IPS DF 6.9 (cell line): ENCODE measurements around the gene IQGAP1.
"Not testable (repeated sequence)": the region's sequence is repeated elsewhere in the genome, so short reads cannot be mapped to it uniquely, and the experiment has no call there.

Source experiments
- DNase-seq: peaks from one replicate; pipeline ENCODE4 v3.0.0-alpha.2; 2013; ENCODE audit warnings: low read depth, low spot score
- H3K27ac ChIP-seq: one replicate; pipeline ENCODE4 v1.5.1; 2013; ENCODE audit warnings: low read length, control low read depth
- H3K27me3 ChIP-seq: 2 replicates; pipeline ENCODE4 v1.6.1; 2013; ENCODE audit warnings: mild to moderate bottlenecking, low read length; ENCODE audit not compliant: control insufficient read depth, insufficient read depth
- H3K36me3 ChIP-seq: 2 replicates; pipeline ENCODE4 v1.6.1; 2013; ENCODE audit warnings: low read length; ENCODE audit not compliant: control insufficient read depth, insufficient read depth
- H3K4me1 ChIP-seq: 2 replicates; pipeline ENCODE4 v1.6.1; 2013; ENCODE audit warnings: low read length; ENCODE audit not compliant: control insufficient read depth, insufficient read depth
- H3K4me3 ChIP-seq: 2 replicates; pipeline ENCODE4 v1.5.1; 2013; ENCODE audit warnings: mild to moderate bottlenecking, low read length
- H3K9me3 ChIP-seq: 2 replicates; pipeline ENCODE4 v1.6.1; 2013; ENCODE audit warnings: low read length, inconsistent platforms; ENCODE audit not compliant: control insufficient read depth, insufficient read depth
- WGBS: extraction: QIAGEN DNeasy Blood & Tissue Kit; methylation state at CpG from one replicate; pipeline ENCODE4 v1.1.7; 2013; ENCODE audit warnings: mixed read lengths, missing lambda C conversion rate; ENCODE audit not compliant: insufficient read length, insufficient coverage; 5-methylcytosine and 5-hydroxymethylcytosine counted together

IQGAP1 gene

GRCh38 chr15:90387534-90388461, at the start of gene IQGAP1:
Gene IQGAP1 (plus strand): TSS chr15:90388242. CDS start chr15:90388342, 100 bp downstream.
- no CpG with 5 or more reads among the region's 62 CpGs for WGBS

GRCh38 chr15:90338532-90338931, 49.5 kb upstream of the IQGAP1 start:
- no peak overlapping the region for H3K27ac ChIP-seq
- WGBS = no CpG with 5 or more reads among the region's 1 CpG
- no peaks in the 10 kb centered on the region for H3K9me3 ChIP-seq
- H3K36me3 ChIP-seq = no peaks in the 10 kb centered on the region
- H3K4me1 ChIP-seq = peaks cover 2% of the 10 kb centered on the region; the same call in 1 of the 2 replicates
- no peaks in the 10 kb centered on the region for H3K27me3 ChIP-seq
- DNase-seq = no peak
- H3K4me3 ChIP-seq = no peak overlapping the region

More at GRCh38 chr15:90387534-90388461, at the start of gene IQGAP1:
- Histone ChIP-seq H3K4me3 (peak within 1 kb of the TSS; percentile 81), H3K27ac (no peak within 1 kb of the TSS), H3K4me1 (peaks cover 3% of the 10 kb centered on the region; the same call in 1 of the 2 replicates), H3K36me3 (no peaks in the 10 kb centered on the region), H3K9me3 (no peaks in the 10 kb centered on the region), H3K27me3 (no peaks in the 10 kb centered on the region)
- DNase-seq = peak; percentile 87

DNA sequence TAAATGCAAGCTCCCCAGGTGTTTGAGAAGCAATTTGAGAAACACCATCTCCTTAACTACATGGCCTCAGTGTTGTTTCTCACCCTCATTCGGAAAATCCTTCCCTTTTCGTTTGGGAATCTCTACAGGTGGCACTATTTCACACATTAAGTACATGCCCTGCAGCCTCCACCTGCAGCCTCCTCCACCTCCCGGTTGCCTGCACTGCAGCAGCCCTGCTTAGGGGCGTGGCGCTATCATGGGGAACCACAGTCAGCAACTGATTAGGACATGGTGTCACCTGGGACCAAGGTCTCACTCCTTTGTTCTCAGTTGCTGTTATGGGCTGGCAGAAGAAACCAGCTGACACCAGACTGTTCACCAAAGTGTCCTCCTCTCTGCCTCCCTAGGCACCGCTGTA, 47.7 kb upstream of the IQGAP1 start:
- Histone ChIP-seq H3K9me3 (no peaks in the 10 kb centered on the region), H3K4me3 (no peak overlapping the region), H3K36me3 (no peaks in the 10 kb centered on the region), H3K27me3 (no peaks in the 10 kb centered on the region), H3K4me1 (peaks cover 2% of the 10 kb centered on the region; the same call in 1 of the 2 replicates), H3K27ac (no peak overlapping the region)
- no CpG with 5 or more reads among the region's 6 CpGs for WGBS
- DNase-seq = no peak

- no peaks in the 10 kb centered on the region for H3K27me3 ChIP-seq
- H3K9me3 ChIP-seq = no peaks in the 10 kb centered on the region
- H3K4me3 ChIP-seq = no peak overlapping the region
- H3K27ac ChIP-seq = no peak overlapping the region
- peaks cover 2% of the 10 kb centered on the region; the same call in 1 of the 2 replicates for H3K4me1 ChIP-seq
- no peak for DNase-seq
- no peaks in the 10 kb centered on the region for H3K36me3 ChIP-seq
- no CpG with 5 or more reads among the region's 5 CpGs for WGBS
Measured at GRCh38 chr15:90343302-90343790, 44.7 kb upstream of the IQGAP1 start.

- Histone ChIP-seq H3K27me3 (no peaks in the 10 kb centered on the region), H3K36me3 (no peaks in the 10 kb centered on the region), H3K9me3 (no peaks in the 10 kb centered on the region), H3K4me3 (no peak overlapping the region), H3K4me1 (peaks cover 2% of the 10 kb centered on the region; the same call in 1 of the 2 replicates), H3K27ac (no peak overlapping the region)
- DNase-seq = no peak
- no CpG with 5 or more reads among the region's 1 CpG for WGBS
Measured at GRCh38 chr15:90344662-90345061, 43.4 kb upstream of the IQGAP1 start.

GRCh38 chr15:90345857-90346256, 42.2 kb upstream of the IQGAP1 start:
- no peaks in the 10 kb centered on the region for H3K9me3 ChIP-seq
- no peaks in the 10 kb centered on the region for H3K36me3 ChIP-seq
- no peaks in the 10 kb centered on the region for H3K27me3 ChIP-seq
- WGBS = no CpG with 5 or more reads among the region's 2 CpGs
- no peak for DNase-seq
- H3K4me3 ChIP-seq = no peak overlapping the region
- H3K27ac ChIP-seq = no peak overlapping the region
- no peaks in the 10 kb centered on the region for H3K4me1 ChIP-seq

DNA sequence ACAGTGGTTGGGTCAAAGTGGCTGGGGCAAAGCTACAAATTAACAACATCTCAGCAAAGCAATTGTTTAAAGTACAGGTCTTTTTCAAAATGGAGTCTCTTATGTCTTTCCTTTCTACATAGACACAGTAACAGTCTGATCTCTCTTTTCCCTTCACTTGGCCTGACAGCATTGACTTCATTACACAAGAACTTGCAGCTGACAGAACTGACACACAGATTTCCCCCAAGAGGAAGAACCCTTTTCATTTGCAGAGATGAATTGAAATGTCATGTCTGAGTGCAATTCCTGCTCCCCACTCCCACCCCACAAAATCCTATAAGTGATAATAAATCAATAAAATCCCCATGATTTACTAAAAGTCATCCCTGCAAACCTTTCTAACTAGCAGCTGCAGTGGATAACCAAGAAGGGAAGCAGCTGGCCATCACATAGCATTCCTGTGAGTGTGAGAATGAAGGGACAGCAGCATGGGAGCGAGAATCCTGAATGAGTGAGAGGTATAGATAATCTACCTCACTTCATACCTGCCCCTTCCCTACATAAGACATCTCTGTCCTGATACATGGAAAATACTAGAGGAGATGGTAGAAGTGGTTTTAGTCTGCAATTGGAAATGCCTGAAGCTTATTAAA, 40.5 kb upstream of the IQGAP1 start:
- H3K9me3 ChIP-seq, H3K4me1 ChIP-seq, DNase-seq, H3K27ac ChIP-seq, H3K27me3 ChIP-seq, H3K4me3 ChIP-seq, H3K36me3 ChIP-seq: not testable (repeated sequence)
- WGBS = no CpG with 5 or more reads among the region's 1 CpG

DNA sequence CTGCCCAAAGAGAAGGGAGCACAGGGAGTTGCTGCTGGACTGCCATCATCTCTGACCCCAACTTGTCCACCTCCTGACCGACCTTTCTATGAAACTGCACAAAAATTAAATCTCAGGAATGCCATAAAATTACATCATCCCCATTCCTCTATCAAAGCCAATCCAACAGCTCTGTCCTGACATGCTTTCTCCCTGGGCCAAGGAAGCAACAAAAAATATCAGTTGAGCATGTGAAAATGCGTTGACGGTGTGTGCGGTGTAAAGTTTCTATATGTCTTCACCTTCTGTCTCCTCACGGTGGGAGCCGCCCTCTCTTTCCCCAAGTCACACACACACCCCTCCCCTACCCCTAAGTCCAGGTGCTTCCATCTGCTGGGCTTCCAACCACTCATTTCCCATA, 39.6 kb upstream of the IQGAP1 start:
- Histone ChIP-seq H3K36me3 (no peaks in the 10 kb centered on the region), H3K9me3 (no peaks in the 10 kb centered on the region), H3K4me3 (no peak overlapping the region), H3K27ac (no peak overlapping the region), H3K4me1 (no peaks in the 10 kb centered on the region), H3K27me3 (no peaks in the 10 kb centered on the region)
- no peak for DNase-seq
- no CpG with 5 or more reads among the region's 6 CpGs for WGBS

DNA sequence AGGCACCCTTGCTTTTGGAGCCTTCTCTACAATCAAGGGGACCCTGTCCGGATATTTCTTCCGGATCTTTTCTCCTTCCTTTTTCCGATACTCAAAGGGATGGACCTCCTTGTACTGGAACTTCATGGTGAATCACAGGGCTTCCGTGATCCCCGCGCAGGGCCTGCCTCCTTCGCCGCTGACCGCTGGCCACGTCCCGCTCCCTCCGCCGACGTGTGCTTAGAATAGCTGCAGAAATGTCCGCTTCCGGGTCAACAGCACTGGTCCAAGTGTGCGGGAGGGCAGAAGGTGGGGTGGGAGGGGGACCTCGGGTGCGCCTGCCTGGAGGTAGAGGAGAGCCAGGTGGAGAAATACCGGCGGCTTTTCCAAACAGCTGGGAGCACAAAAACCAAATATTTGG, 39.0 kb upstream of the IQGAP1 start:
- no peak overlapping the region for H3K4me3 ChIP-seq
- WGBS = no CpG with 5 or more reads among the region's 21 CpGs
- no peak for DNase-seq
- H3K27ac ChIP-seq = no peak overlapping the region
- H3K4me1 ChIP-seq = no peaks in the 10 kb centered on the region
- H3K36me3 ChIP-seq = no peaks in the 10 kb centered on the region
- no peaks in the 10 kb centered on the region for H3K27me3 ChIP-seq
- H3K9me3 ChIP-seq = no peaks in the 10 kb centered on the region

DNA sequence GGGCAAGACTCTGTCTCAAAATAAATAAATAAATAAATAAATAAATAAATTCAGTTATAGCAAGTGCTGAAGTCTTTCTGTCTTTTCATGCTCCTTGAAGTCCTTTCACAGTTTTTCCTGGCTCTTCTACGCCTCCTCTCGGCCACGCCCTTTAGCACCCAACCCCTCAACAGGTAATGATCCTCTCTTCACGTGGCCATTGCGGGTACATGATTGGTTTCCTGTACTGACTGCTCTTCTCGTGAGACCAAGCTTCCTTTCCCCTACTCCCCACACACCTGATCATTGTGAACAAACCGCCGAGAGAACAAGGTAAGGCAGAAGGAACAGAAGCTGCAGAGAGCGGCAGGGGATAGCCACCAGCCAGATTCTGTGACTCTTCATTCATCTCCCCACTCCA, 38.2 kb upstream of the IQGAP1 start:
- no peak overlapping the region for H3K4me3 ChIP-seq
- H3K4me1 ChIP-seq = no peaks in the 10 kb centered on the region
- H3K9me3 ChIP-seq = no peaks in the 10 kb centered on the region
- no peak for DNase-seq
- no peak overlapping the region for H3K27ac ChIP-seq
- no peaks in the 10 kb centered on the region for H3K27me3 ChIP-seq
- no CpG with 5 or more reads among the region's 9 CpGs for WGBS
- H3K36me3 ChIP-seq = no peaks in the 10 kb centered on the region
